SK-N-SH (cell line): Measurements from ENCODE around the gene BABAM2. TPM values are rescaled to one million over a fixed set of nuclear protein-coding genes. Genes with fewer than 3 reads are reported as not detected.

ENCODE experiments used
- CTCF ChIA-PET: fragments of 300-600, 350-600 bp; formaldehyde crosslinking; extraction: SDS; loops from one replicate; lab custom pipeline; 2021; lab: Yijun Ruan, JAX
- POLR2A ChIA-PET: fragments of 350-600 bp; sonication (Branson Sonifier 250); formaldehyde crosslinking; extraction: SDS; loops from one replicate; lab custom pipeline; 2020; ENCODE audit warnings: antibody characterized with exemption, inconsistent platforms; lab: Yijun Ruan, JAX
- DNase-seq: peaks from one replicate; pipeline ENCODE4 v3.0.0; 2012
- H2AFZ ChIP-seq: fragments of 200-600 bp; sonication (generic); 2 replicates; pipeline ENCODE4 v1.8.1; 2016; ENCODE audit warnings: antibody characterized with exemption, mild to moderate bottlenecking, low read depth
- H3F3A ChIP-seq: fragments of 200-600 bp; sonication (generic); replicated peaks from 2 replicates; pipeline ENCODE3; 2016; ENCODE audit warnings: antibody characterized with exemption, mild to moderate bottlenecking; ENCODE audit not compliant: insufficient read depth
- H3K27ac ChIP-seq, 2 experiments: fragments of 200-500 bp in 1 of 2; fragments of 200-600 bp in 1 of 2; sonication (Bioruptor generic) in 1 of 2; sonication (generic), shearing (Covaris generic) in 1 of 2; 2 replicates each; pipeline versions ENCODE4 v1.5.1 to v1.6.1; 2014 to 2016; ENCODE audit warnings: low read depth in 2 of 2, inconsistent platforms in 1 of 2, low read length in 1 of 2, mild to moderate bottlenecking in 1 of 2, mixed read lengths in 1 of 2
- H3K27me3 ChIP-seq: fragments of 200-600 bp; sonication (generic), shearing (Covaris generic); 2 replicates; pipeline ENCODE4 v1.6.1; 2016; ENCODE audit warnings: mixed run types; ENCODE audit not compliant: insufficient read depth
- H3K36me3 ChIP-seq, 2 experiments: fragments of 200-500 bp in 1 of 2; fragments of 200-600 bp in 1 of 2; sonication (Bioruptor generic) in 1 of 2; sonication (generic) in 1 of 2; replicated peaks in 1 of 2; 2 replicates each; pipeline versions ENCODE3 to v1.5.1; 2014 to 2016; ENCODE audit warnings: low read length in 1 of 2, mild to moderate bottlenecking in 1 of 2; ENCODE audit not compliant: insufficient read depth in 2 of 2, control insufficient read depth in 1 of 2
- H3K4me1 ChIP-seq, 2 experiments: fragments of 200-500 bp in 1 of 2; fragments of 200-600 bp in 1 of 2; sonication (Bioruptor generic) in 1 of 2; sonication (generic), shearing (Covaris generic) in 1 of 2; 2 replicates each; pipeline versions ENCODE4 v1.5.1 to v1.6.1; 2014 to 2016; ENCODE audit warnings: low read depth in 1 of 2, low read length in 1 of 2, mixed run types in 1 of 2; ENCODE audit not compliant: insufficient read depth in 2 of 2, control insufficient read depth in 1 of 2
- H3K4me2 ChIP-seq: fragments of 200-600 bp; sonication (generic), shearing (Covaris generic); 2 replicates; pipeline ENCODE4 v1.6.1; 2017; ENCODE audit warnings: mixed run types
- H3K4me3 ChIP-seq, 2 experiments: fragments of 200-500 bp in 1 of 2; fragments of 200-600 bp in 1 of 2; sonication (Bioruptor generic) in 1 of 2; sonication (generic), shearing (Covaris generic) in 1 of 2; 2 replicates each; pipeline versions ENCODE4 v1.5.1 to v1.8.1; 2014 to 2016; ENCODE audit warnings: low read depth in 2 of 2, inconsistent platforms in 1 of 2, low read length in 1 of 2, mild to moderate bottlenecking in 1 of 2, mixed read lengths in 1 of 2, moderate library complexity in 1 of 2
- H3K79me2 ChIP-seq: fragments of 200-600 bp; sonication (generic); 2 replicates; pipeline ENCODE4 v1.8.1; 2017; ENCODE audit warnings: mild to moderate bottlenecking; ENCODE audit not compliant: insufficient read depth
- H3K9ac ChIP-seq: fragments of 200-600 bp; sonication (generic); 2 replicates; pipeline ENCODE4 v1.6.1; 2017; ENCODE audit warnings: mixed run types
- H3K9me2 ChIP-seq: fragments of 200-600 bp; sonication (generic); 2 replicates; pipeline ENCODE4 v1.6.1; 2017; ENCODE audit warnings: mixed run types
- H3K9me3 ChIP-seq: fragments of 200-600 bp; sonication (generic); 2 replicates; pipeline ENCODE4 v1.6.1; 2017; ENCODE audit warnings: mixed run types, mild to moderate bottlenecking, moderate library complexity
- H4K20me1 ChIP-seq: fragments of 200-600 bp; sonication (generic); 2 replicates; pipeline ENCODE4 v1.6.1; 2017; ENCODE audit warnings: mild to moderate bottlenecking, mixed run types; ENCODE audit not compliant: insufficient read depth
- ELF1 ChIP-seq: IDR thresholded peaks from 2 replicates; pipeline ENCODE4 v1.4.0; 2012
- EZH2phosphoT487 ChIP-seq: fragments of 200-600 bp; sonication (generic); IDR thresholded peaks from 2 replicates; pipeline ENCODE4 v1.6.1; 2017; ENCODE audit warnings: low read depth, mixed run types, mild to moderate bottlenecking, antibody characterized with exemption, moderate library complexity, borderline replicate concordance
- FOSL2 ChIP-seq: IDR thresholded peaks from 2 replicates; pipeline ENCODE4 v1.4.0; 2012; ENCODE audit warnings: low read depth, mild to moderate bottlenecking, moderate library complexity, borderline replicate concordance
- FOXJ3 ChIP-seq: sonication (generic); formaldehyde crosslinking; IDR thresholded peaks from 2 replicates; pipeline ENCODE4 v1.5.1; 2020; ENCODE audit warnings: mild to moderate bottlenecking, missing genetic modification reagents
- FOXM1 ChIP-seq: IDR thresholded peaks from 2 replicates; pipeline ENCODE4 v1.4.0; 2012; ENCODE audit warnings: low read depth, mild to moderate bottlenecking
- GABPA ChIP-seq: IDR thresholded peaks from 2 replicates; pipeline ENCODE4 v1.4.0; 2012; ENCODE audit warnings: low read depth, mild to moderate bottlenecking
- GATA2 ChIP-seq: sonication (generic); formaldehyde crosslinking; IDR thresholded peaks from 2 replicates; pipeline ENCODE4 v1.5.0; 2020; ENCODE audit warnings: mild to moderate bottlenecking, missing genetic modification reagents
- MXI1 ChIP-seq: IDR thresholded peaks from 2 replicates; pipeline ENCODE4 v1.6.1; 2012; ENCODE audit warnings: mild to moderate bottlenecking, low read depth, low read length, improper control_type of control experiment
- NFIC ChIP-seq: IDR thresholded peaks from 2 replicates; pipeline ENCODE4 v1.4.0; 2012; ENCODE audit warnings: borderline replicate concordance
- POLR2AphosphoS5 ChIP-seq: IDR thresholded peaks from 2 replicates; pipeline ENCODE4 v1.6.1; 2012; ENCODE audit warnings: low read depth, low read length
- RFX5 ChIP-seq: IDR thresholded peaks from 2 replicates; pipeline ENCODE4 v1.6.1; 2012; ENCODE audit warnings: mild to moderate bottlenecking, improper control_type of control experiment, low read length
- SIN3A ChIP-seq: IDR thresholded peaks from 2 replicates; pipeline ENCODE4 v1.6.1; 2012; ENCODE audit warnings: low read depth, mild to moderate bottlenecking, low read length, moderate library complexity, borderline replicate concordance
- TEAD4 ChIP-seq: IDR thresholded peaks from 2 replicates; pipeline ENCODE4 v1.4.0; 2012; ENCODE audit warnings: mild to moderate bottlenecking, borderline replicate concordance; ENCODE audit not compliant: insufficient read depth
- WGBS: methylation state at CpG from one replicate; pipeline ENCODE4 v1.1.6; 2017; ENCODE audit warnings: low lambda C conversion rate; 5-methylcytosine and 5-hydroxymethylcytosine counted together
- polyA plus RNA-seq, 3 experiments: library from polyadenylated mRNA; depleted of rRNA; stranded (reverse); fragments of >200 nt; gene quantifications; 2 replicates each; pipeline ENCODE4 v1.2.3, GENCODE V29; 2012
- TF ChIP-seq, protein P1 (sequence below): fragments of 150-350 bp; IDR thresholded peaks from 2 replicates; pipeline ENCODE4 v1.6.1; 2017; ENCODE audit warnings: antibody characterized with exemption, low read length, low read depth, borderline replicate concordance
- TF ChIP-seq, protein P2 (sequence below): IDR thresholded peaks from 2 replicates; pipeline ENCODE4 v1.6.1; 2012; ENCODE audit warnings: mild to moderate bottlenecking, low read depth, low read length, moderate library complexity
- TF ChIP-seq, protein P3 (sequence below): IDR thresholded peaks from 2 replicates; pipeline ENCODE4 v1.4.0; 2012; ENCODE audit warnings: low read depth

BABAM2 gene
- polyA plus RNA-seq, 1 of the 3 experiments (the other 2 are of a cell fraction) = 34.0 TPM

DNA sequence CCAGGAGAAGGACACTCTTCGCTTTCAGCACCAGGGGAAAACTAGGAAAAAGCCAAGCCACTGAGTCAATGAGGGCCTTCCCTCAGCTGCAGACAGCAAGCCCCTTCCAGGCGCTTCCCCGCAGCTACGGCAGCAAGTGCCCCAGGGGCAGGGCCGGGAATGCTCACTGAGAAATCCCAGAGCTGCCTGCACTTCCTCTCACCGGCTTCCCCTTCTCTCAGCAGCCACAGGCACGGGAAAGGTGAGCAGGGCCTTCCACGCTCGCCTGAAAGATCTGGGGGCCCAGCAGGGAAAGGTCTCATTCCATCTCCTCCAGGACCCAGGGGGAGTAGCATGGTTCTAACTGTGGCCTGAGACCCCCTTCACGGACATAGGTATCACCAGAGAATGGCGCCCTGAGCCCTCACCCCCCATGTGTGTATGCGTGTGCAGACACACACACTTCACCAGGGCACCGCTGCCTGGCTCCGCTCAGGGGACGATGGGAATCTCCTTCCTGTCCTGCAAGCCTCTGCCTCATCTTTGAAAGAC lies 472.5 kb downstream of the BABAM2 start:
- CTCF ChIA-PET = no interaction called here
- POLR2A ChIA-PET = interaction anchor here (1.0 kb wide), 1 partner anchor 30 kb away, joined by 3 read pairs; the partner anchor contains the start of gene FOSL2
- Histone ChIP-seq H3K4me3 (no peak overlapping the region), H3K27me3 (no peaks in the 10 kb centered on the region), H3K27ac (no peak overlapping the region), H3K9me3 (no peaks in the 10 kb centered on the region), H3K79me2 (no peaks in the 10 kb centered on the region), H3F3A (no peaks in the 10 kb centered on the region), H3K9me2 (no peaks in the 10 kb centered on the region), H3K4me1 (peaks cover 4 to 39% of the 10 kb centered on the region in 2 experiments; a peak in 2 of 4 replicates), H3K36me3 (no peaks in the 10 kb centered on the region), H4K20me1 (no peaks in the 10 kb centered on the region), H2AFZ (no peak overlapping the region), H3K9ac (no peak overlapping the region), H3K4me2 (no peak overlapping the region)
- 94% methylated on average over 15 of the region's 15 CpGs for WGBS
- TF ChIP-seq FOXJ3 (CRISPR knock-in tag) (no peak), TEAD4 (no peak), MXI1 (no peak), FOXM1 (no peak), GABPA (no peak), RFX5 (no peak), NFIC (no peak), POLR2AphosphoS5 (no peak), FOSL2 (no peak), GATA2 (no peak), EZH2phosphoT487 (no peak), SIN3A (no peak), ELF1 (no peak)
- TF ChIP-seq, protein P1, sequence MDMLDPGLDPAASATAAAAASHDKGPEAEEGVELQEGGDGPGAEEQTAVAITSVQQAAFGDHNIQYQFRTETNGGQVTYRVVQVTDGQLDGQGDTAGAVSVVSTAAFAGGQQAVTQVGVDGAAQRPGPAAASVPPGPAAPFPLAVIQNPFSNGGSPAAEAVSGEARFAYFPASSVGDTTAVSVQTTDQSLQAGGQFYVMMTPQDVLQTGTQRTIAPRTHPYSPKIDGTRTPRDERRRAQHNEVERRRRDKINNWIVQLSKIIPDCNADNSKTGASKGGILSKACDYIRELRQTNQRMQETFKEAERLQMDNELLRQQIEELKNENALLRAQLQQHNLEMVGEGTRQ = no peak
- TF ChIP-seq, protein P2, sequence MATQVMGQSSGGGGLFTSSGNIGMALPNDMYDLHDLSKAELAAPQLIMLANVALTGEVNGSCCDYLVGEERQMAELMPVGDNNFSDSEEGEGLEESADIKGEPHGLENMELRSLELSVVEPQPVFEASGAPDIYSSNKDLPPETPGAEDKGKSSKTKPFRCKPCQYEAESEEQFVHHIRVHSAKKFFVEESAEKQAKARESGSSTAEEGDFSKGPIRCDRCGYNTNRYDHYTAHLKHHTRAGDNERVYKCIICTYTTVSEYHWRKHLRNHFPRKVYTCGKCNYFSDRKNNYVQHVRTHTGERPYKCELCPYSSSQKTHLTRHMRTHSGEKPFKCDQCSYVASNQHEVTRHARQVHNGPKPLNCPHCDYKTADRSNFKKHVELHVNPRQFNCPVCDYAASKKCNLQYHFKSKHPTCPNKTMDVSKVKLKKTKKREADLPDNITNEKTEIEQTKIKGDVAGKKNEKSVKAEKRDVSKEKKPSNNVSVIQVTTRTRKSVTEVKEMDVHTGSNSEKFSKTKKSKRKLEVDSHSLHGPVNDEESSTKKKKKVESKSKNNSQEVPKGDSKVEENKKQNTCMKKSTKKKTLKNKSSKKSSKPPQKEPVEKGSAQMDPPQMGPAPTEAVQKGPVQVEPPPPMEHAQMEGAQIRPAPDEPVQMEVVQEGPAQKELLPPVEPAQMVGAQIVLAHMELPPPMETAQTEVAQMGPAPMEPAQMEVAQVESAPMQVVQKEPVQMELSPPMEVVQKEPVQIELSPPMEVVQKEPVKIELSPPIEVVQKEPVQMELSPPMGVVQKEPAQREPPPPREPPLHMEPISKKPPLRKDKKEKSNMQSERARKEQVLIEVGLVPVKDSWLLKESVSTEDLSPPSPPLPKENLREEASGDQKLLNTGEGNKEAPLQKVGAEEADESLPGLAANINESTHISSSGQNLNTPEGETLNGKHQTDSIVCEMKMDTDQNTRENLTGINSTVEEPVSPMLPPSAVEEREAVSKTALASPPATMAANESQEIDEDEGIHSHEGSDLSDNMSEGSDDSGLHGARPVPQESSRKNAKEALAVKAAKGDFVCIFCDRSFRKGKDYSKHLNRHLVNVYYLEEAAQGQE = no peak
- TF ChIP-seq, protein P3, sequence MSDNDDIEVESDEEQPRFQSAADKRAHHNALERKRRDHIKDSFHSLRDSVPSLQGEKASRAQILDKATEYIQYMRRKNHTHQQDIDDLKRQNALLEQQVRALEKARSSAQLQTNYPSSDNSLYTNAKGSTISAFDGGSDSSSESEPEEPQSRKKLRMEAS = no peak
- DNase-seq = no peak
